Mesendoderm (in vitro differentiated cells): Measurements from ENCODE around the gene MPST.
A peak's percentile ranks its signal among the peaks of the same experiment; 100 is the strongest.

Source experiments
- DNase-seq: peaks from one replicate; pipeline ENCODE4 v3.0.0; 2013
- H2AK5ac ChIP-seq: 2 replicates; pipeline ENCODE4 v1.6.1; 2013; ENCODE audit warnings: low read length, inconsistent platforms
- H2BK120ac ChIP-seq: 2 replicates; pipeline ENCODE4 v1.6.1; 2013; ENCODE audit warnings: low read depth, mild to moderate bottlenecking, low read length, moderate library complexity, mixed read lengths
- H2BK15ac ChIP-seq: replicated peaks from 2 replicates; pipeline ENCODE4 v1.6.1; 2013; ENCODE audit warnings: low read depth, mild to moderate bottlenecking, moderate library complexity
- H2BK5ac ChIP-seq: 2 replicates; pipeline ENCODE4 v1.6.1; 2013; ENCODE audit warnings: low read length, inconsistent platforms
- H3K18ac ChIP-seq: 2 replicates; pipeline ENCODE4 v1.6.1; 2013; ENCODE audit warnings: mild to moderate bottlenecking, low read length, mixed read lengths
- H3K23ac ChIP-seq: one replicate; pipeline ENCODE4 v1.6.1; 2013; ENCODE audit warnings: low read length
- H3K27ac ChIP-seq: 2 replicates; pipeline ENCODE4 v1.5.1; 2013; ENCODE audit warnings: low read depth, mild to moderate bottlenecking, inconsistent platforms, low read length, moderate library complexity
- H3K27me3 ChIP-seq: 2 replicates; pipeline ENCODE4 v1.6.1; 2013; ENCODE audit warnings: low read length, control low read depth, mild to moderate bottlenecking, inconsistent platforms; ENCODE audit not compliant: insufficient read depth, poor library complexity
- H3K36me3 ChIP-seq: 2 replicates; pipeline ENCODE4 v1.6.1; 2013; ENCODE audit warnings: low read length, inconsistent platforms; ENCODE audit not compliant: control insufficient read depth, insufficient read depth
- H3K4ac ChIP-seq: one replicate; pipeline ENCODE4 v1.6.1; 2013; ENCODE audit warnings: low read depth, mild to moderate bottlenecking, low read length, moderate library complexity
- H3K4me1 ChIP-seq: 2 replicates; pipeline ENCODE4 v1.6.1; 2013; ENCODE audit warnings: low read depth, low read length, inconsistent platforms; ENCODE audit not compliant: control insufficient read depth
- H3K4me2 ChIP-seq: 2 replicates; pipeline ENCODE4 v1.6.1; 2013; ENCODE audit warnings: low read length
- H3K4me3 ChIP-seq: 2 replicates; pipeline ENCODE4 v1.5.1; 2013; ENCODE audit warnings: mild to moderate bottlenecking, low read length
- H3K56ac ChIP-seq: one replicate; pipeline ENCODE4 v1.6.1; 2013; ENCODE audit warnings: low read length
- H3K79me1 ChIP-seq: 2 replicates; pipeline ENCODE4 v1.6.1; 2013; ENCODE audit warnings: low read length, inconsistent platforms
- H3K79me2 ChIP-seq: 2 replicates; pipeline ENCODE4 v1.6.1; 2013; ENCODE audit warnings: mild to moderate bottlenecking, low read length; ENCODE audit not compliant: control insufficient read depth, insufficient read depth
- H3K9ac ChIP-seq: 2 replicates; pipeline ENCODE4 v1.6.1; 2013; ENCODE audit warnings: low read length, inconsistent platforms
- H4K5ac ChIP-seq: one replicate; pipeline ENCODE4 v1.6.1; 2013; ENCODE audit warnings: low read length
- H4K8ac ChIP-seq: one replicate; pipeline ENCODE4 v1.6.1; 2013; ENCODE audit warnings: low read depth, mild to moderate bottlenecking, control low read depth, low read length, moderate library complexity
- WGBS: extraction: QIAGEN DNeasy Blood & Tissue Kit; methylation state at CpG from one replicate; pipeline ENCODE4 v1.1.7; 2013; ENCODE audit warnings: low lambda C conversion rate, missing lambda C conversion rate; ENCODE audit not compliant: insufficient coverage; ENCODE audit errors: extremely low coverage; 5-methylcytosine and 5-hydroxymethylcytosine counted together

Gene MPST

GRCh38 chr22:37007651-37008050 lies 11.9 kb upstream of the MPST start:
- no peak overlapping the region for H4K8ac ChIP-seq
- no peak overlapping the region for H3K27ac ChIP-seq
- H3K36me3 ChIP-seq: no peaks in the 10 kb centered on the region
- no peak overlapping the region for H3K4me2 ChIP-seq
- no peak overlapping the region for H2BK120ac ChIP-seq
- peak; percentile 75 for DNase-seq
- no peak overlapping the region for H4K5ac ChIP-seq
- H2AK5ac ChIP-seq: no peak overlapping the region
- H3K79me2 ChIP-seq: no peaks in the 10 kb centered on the region
- no peaks in the 10 kb centered on the region for H3K79me1 ChIP-seq
- H3K18ac ChIP-seq: no peak overlapping the region
- no peaks in the 10 kb centered on the region for H3K27me3 ChIP-seq
- no peak overlapping the region for H3K4ac ChIP-seq
- H3K4me1 ChIP-seq: no peaks in the 10 kb centered on the region
- no peak overlapping the region for H3K56ac ChIP-seq
- H2BK5ac ChIP-seq: no peak overlapping the region
- no peak overlapping the region for H3K9ac ChIP-seq
- no peak overlapping the region for H2BK15ac ChIP-seq
- H3K4me3 ChIP-seq: no peak overlapping the region
- no peak overlapping the region for H3K23ac ChIP-seq
- WGBS: no CpG with 5 or more reads among the region's 2 CpGs

GRCh38 chr22:37008365-37008764 lies 11.2 kb upstream of the MPST start:
- no CpG with 5 or more reads among the region's 2 CpGs for WGBS
- H3K79me2 ChIP-seq: no peaks in the 10 kb centered on the region
- H2BK120ac ChIP-seq: no peak overlapping the region
- no peak overlapping the region for H2AK5ac ChIP-seq
- H3K27ac ChIP-seq: no peak overlapping the region
- DNase-seq: no peak
- H3K4me2 ChIP-seq: no peak overlapping the region
- H3K4me3 ChIP-seq: no peak overlapping the region
- H3K56ac ChIP-seq: no peak overlapping the region
- H3K36me3 ChIP-seq: no peaks in the 10 kb centered on the region
- no peaks in the 10 kb centered on the region for H3K27me3 ChIP-seq
- H3K4me1 ChIP-seq: no peaks in the 10 kb centered on the region
- H2BK15ac ChIP-seq: no peak overlapping the region
- H3K4ac ChIP-seq: no peak overlapping the region
- no peak overlapping the region for H4K8ac ChIP-seq
- no peak overlapping the region for H2BK5ac ChIP-seq
- no peak overlapping the region for H3K9ac ChIP-seq
- no peak overlapping the region for H3K23ac ChIP-seq
- H3K18ac ChIP-seq: no peak overlapping the region
- no peaks in the 10 kb centered on the region for H3K79me1 ChIP-seq
- no peak overlapping the region for H4K5ac ChIP-seq

- H3K18ac ChIP-seq: no peak overlapping the region
These were observed 10.1 kb upstream of the MPST start for GRCh38 chr22:37009490-37009889.

GRCh38 chr22:37010174-37010573 lies 9.4 kb upstream of the MPST start:
- no CpG with 5 or more reads among the region's 4 CpGs for whole genome bisulfite sequencing

More at GRCh38 chr22:37009490-37009889, 10.1 kb upstream of the MPST start:
- Histone ChIP-seq H3K27me3 (no peaks in the 10 kb centered on the region), H3K4me3 (no peak overlapping the region), H3K79me2 (no peaks in the 10 kb centered on the region), H3K4ac (no peak overlapping the region), H3K36me3 (no peaks in the 10 kb centered on the region), H2BK5ac (no peak overlapping the region), H2AK5ac (no peak overlapping the region), H3K79me1 (no peaks in the 10 kb centered on the region), H3K27ac (no peak overlapping the region), H3K23ac (no peak overlapping the region), H3K9ac (no peak overlapping the region), H4K8ac (no peak overlapping the region), H2BK120ac (no peak overlapping the region), H3K4me2 (no peak overlapping the region), H3K4me1 (no peaks in the 10 kb centered on the region), H3K56ac (no peak overlapping the region), H4K5ac (no peak overlapping the region), H2BK15ac (no peak overlapping the region)
- no CpG with 5 or more reads among the region's 2 CpGs for WGBS
- DNase-seq: no peak

GRCh38 chr22:37010976-37011375 lies 8.6 kb upstream of the MPST start:
- no peak overlapping the region for H2AK5ac ChIP-seq

More at GRCh38 chr22:37010174-37010573, 9.4 kb upstream of the MPST start:
- no peaks in the 10 kb centered on the region for H3K4me1 ChIP-seq
- no peak overlapping the region for H3K27ac ChIP-seq
- no peaks in the 10 kb centered on the region for H3K36me3 ChIP-seq
- H3K79me2 ChIP-seq: no peaks in the 10 kb centered on the region
- H3K79me1 ChIP-seq: no peaks in the 10 kb centered on the region
- H3K4me3 ChIP-seq: no peak overlapping the region
- H2BK15ac ChIP-seq: no peak overlapping the region
- H2BK120ac ChIP-seq: no peak overlapping the region
- no peak overlapping the region for H3K4me2 ChIP-seq
- no peak for DNase-seq
- H3K27me3 ChIP-seq: no peaks in the 10 kb centered on the region
- H2AK5ac ChIP-seq: no peak overlapping the region
- no peak overlapping the region for H2BK5ac ChIP-seq
- no peak overlapping the region for H3K23ac ChIP-seq
- H3K9ac ChIP-seq: no peak overlapping the region
- no peak overlapping the region for H4K8ac ChIP-seq
- no peak overlapping the region for H4K5ac ChIP-seq
- no peak overlapping the region for H3K18ac ChIP-seq
- H3K56ac ChIP-seq: no peak overlapping the region
- no peak overlapping the region for H3K4ac ChIP-seq

GRCh38 chr22:37011472-37011871 lies 8.1 kb upstream of the MPST start:
- Histone ChIP-seq H3K79me2 (no peaks in the 10 kb centered on the region), H2BK15ac (no peak overlapping the region), H4K8ac (no peak overlapping the region), H3K56ac (no peak overlapping the region), H4K5ac (no peak overlapping the region), H2BK5ac (no peak overlapping the region), H3K4me3 (no peak overlapping the region), H3K27me3 (no peaks in the 10 kb centered on the region), H3K4me1 (no peaks in the 10 kb centered on the region), H3K18ac (no peak overlapping the region), H3K23ac (no peak overlapping the region), H3K27ac (no peak overlapping the region), H2BK120ac (no peak overlapping the region), H3K4ac (no peak overlapping the region), H3K9ac (no peak overlapping the region), H3K79me1 (no peaks in the 10 kb centered on the region), H3K4me2 (no peak overlapping the region), H3K36me3 (no peaks in the 10 kb centered on the region), H2AK5ac (no peak overlapping the region)
- no CpG with 5 or more reads among the region's 3 CpGs for WGBS
- no peak for DNase-seq

More at GRCh38 chr22:37010976-37011375, 8.6 kb upstream of the MPST start:
- Histone ChIP-seq H3K4me3 (no peak overlapping the region), H2BK5ac (no peak overlapping the region), H3K4me1 (no peaks in the 10 kb centered on the region), H3K4ac (no peak overlapping the region), H3K18ac (no peak overlapping the region), H2BK15ac (no peak overlapping the region), H3K56ac (no peak overlapping the region), H3K79me2 (no peaks in the 10 kb centered on the region), H3K27ac (no peak overlapping the region), H2BK120ac (no peak overlapping the region), H3K9ac (no peak overlapping the region), H3K79me1 (no peaks in the 10 kb centered on the region), H4K5ac (no peak overlapping the region), H3K36me3 (no peaks in the 10 kb centered on the region), H3K23ac (no peak overlapping the region), H3K27me3 (no peaks in the 10 kb centered on the region), H4K8ac (no peak overlapping the region), H3K4me2 (no peak overlapping the region)
- DNase-seq: no peak
- no CpG with 5 or more reads among the region's 20 CpGs for WGBS
